Measurements from ENCODE around the gene OR56A4. TPM values are rescaled to one million over a fixed set of nuclear protein-coding genes. Genes with fewer than 3 reads are reported as not detected.
"Not testable (repeated sequence)": the region's sequence is repeated elsewhere in the genome, so short reads cannot be mapped to it uniquely, and the experiment has no call there.

OR56A4 gene
- total RNA-seq, 1 donor from 2014 or later: not detected

DNA sequence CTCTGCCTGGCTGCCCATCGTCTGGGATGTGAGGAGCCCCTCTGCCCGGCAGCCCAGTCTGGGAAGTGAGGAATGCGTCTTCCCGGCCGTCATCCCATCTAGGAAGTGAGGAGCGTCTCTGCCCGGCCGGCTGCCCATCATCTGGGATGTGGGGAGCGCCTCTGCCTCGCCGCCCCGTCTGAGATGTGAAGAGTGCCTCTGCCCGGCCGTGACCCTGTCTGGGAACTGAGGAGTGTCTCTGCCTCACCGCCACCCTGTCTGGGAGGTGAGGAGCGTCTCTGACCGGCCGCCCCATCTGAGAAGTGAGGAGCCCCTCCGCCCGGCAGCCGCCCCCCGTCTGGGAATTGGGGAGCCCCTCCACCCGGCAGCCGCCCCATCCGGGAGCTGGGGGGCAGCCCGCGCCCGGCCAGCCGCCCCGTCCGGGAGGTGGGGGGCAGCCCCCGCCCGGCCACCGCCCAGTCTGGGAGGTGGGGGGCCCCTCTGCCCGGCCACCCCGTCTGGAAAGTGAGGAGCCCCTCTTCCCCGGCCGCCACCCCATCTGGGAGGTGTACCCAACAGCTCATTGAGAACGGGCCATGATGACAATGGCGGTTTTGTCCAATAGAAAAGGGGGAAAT lies 45.9 kb downstream of the OR56A4 start:
- DNase-seq (ENCODE audit: low read depth): not testable (repeated sequence)

GRCh38 chr11:5955586-5955985 lies 51.2 kb downstream of the OR56A4 start:
- DNase-seq (ENCODE audit: low read depth): no peak

Other genes starting within 250 kb of the OR56A4 start
- gene OR52N5, start 223.6 kb downstream of the OR56A4 start, total RNA-seq: not detected in 2 replicates
- not detected in 2 replicates for gene OR52N1, start 215.7 kb downstream of the OR56A4 start, total RNA-seq
- gene OR52N2, start 198.0 kb downstream of the OR56A4 start, total RNA-seq: not detected in 2 replicates
- gene OR52E6, start 165.0 kb downstream of the OR56A4 start, total RNA-seq: not detected in 2 replicates
- gene OR52E8, start 149.3 kb downstream of the OR56A4 start, total RNA-seq: not detected in 2 replicates
- not detected in 2 replicates for gene OR52E4, start 126.3 kb downstream of the OR56A4 start, total RNA-seq
- gene OR52E5, start 113.7 kb downstream of the OR56A4 start, total RNA-seq: not detected in 2 replicates
- not detected in 2 replicates for gene OR56A3, start 64.7 kb downstream of the OR56A4 start, total RNA-seq
- not detected in 2 replicates for gene OR56A5, start 38.5 kb downstream of the OR56A4 start, total RNA-seq
- not detected in 2 replicates for gene OR52L1, start 20.0 kb downstream of the OR56A4 start, total RNA-seq
- not detected in 2 replicates for gene OR56A1, start 23.8 kb upstream of the OR56A4 start, total RNA-seq
- gene OR56B4, start 100.7 kb upstream of the OR56A4 start, total RNA-seq: not detected in 2 replicates
- not detected in 2 replicates for gene OR52B2, start 163.4 kb upstream of the OR56A4 start, total RNA-seq
- not detected in 2 replicates for gene OR52W1, start 192.3 kb upstream of the OR56A4 start, total RNA-seq
- gene C11orf42, start 198.6 kb upstream of the OR56A4 start, total RNA-seq: not detected in 2 replicates
- 7.6 and 20.3 TPM in 2 replicates for gene FHIP1B, start 227.7 kb upstream of the OR56A4 start, total RNA-seq
- 0.25 and 0.35 TPM in 2 replicates for gene CNGA4, start 232.1 kb upstream of the OR56A4 start, total RNA-seq